ENCODE data around the gene TFRC.
"Not testable (repeated sequence)": the region's sequence is repeated elsewhere in the genome, so short reads cannot be mapped to it uniquely, and the experiment has no call there.

TFRC gene

DNA sequence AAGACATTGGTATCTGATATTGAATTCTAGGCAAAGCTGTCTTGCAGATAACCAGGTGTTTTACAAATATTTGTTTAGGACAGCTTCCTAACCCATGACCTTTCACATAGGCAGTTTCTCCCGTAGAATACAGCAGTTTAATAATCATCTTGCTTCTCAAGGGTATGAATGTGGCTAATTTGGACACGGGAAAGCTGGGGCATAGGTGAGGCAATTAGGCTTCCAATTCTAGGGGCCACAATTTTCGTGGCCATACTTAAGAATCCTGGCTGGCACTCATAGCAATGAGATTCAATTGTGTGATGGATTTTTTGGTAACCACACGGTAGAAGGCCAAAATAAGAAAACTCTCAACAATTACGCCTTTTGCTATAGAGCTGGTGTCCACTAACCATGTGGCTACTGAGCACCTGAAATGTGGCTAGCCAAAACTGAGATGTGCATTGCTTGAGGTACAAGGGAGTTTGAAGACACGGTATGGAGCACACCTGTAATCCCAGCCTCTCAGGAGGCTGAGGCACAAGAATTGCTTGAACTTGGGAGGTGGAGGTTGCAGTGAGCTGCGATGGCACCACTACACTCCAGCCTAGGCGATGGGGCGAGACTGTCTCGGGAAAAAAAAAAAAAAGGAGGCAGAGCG lies 34.4 kb downstream of the TFRC start:
- no peak for DNase-seq

DNA sequence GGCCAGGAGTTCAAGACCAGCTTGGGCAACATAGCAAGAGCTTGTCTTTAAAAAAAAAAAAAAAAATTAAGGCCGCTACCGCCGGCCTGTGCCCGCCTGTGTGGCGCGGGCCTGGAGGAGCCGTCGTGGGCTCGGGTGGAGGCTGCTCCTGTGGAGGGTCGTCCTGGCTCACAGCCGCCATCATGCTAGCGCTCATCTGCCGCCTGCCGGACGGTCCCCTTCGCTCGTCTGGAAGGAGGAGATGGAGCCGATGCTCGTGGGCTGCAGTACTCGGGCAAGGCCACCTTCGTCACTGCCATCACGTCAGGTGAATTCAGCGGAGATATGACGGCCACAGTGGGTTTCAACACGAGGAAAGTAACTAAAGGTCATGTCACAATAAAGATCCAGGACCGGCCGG lies 37.4 kb downstream of the TFRC start:
- DNase-seq: no peak

- DNase-seq: no peak
Observed at GRCh38 chr3:196042673-196043072, 39.2 kb downstream of the TFRC start.

- no peak for DNase-seq
Observed at GRCh38 chr3:196039359-196039758, 42.5 kb downstream of the TFRC start.

DNA sequence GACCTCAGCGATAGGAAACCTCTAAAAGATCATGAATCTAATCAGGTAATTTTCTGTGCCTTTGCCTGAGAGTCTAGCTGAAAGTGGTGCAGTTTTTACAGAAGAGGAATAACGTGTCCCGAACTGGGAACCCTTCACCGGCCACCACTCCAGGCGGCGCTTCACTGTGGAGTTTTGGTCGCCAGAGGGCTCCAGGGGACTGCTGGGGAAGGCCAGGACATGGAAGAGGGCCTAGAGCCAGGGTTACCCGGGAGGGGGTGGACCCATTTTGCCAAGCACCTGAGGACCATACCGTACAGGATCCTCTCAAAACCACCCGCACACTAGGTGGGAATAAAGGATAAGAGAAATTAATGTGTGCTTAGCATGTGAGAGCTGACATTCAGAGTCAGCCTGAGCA lies 55.8 kb downstream of the TFRC start:
- not testable (repeated sequence) for DNase-seq

GRCh38 chr3:196024968-196025367 lies 56.9 kb downstream of the TFRC start:
- DNase-seq: no peak

GRCh38 chr3:196023947-196024346 lies 57.9 kb downstream of the TFRC start:
- no peak for DNase-seq

DNA sequence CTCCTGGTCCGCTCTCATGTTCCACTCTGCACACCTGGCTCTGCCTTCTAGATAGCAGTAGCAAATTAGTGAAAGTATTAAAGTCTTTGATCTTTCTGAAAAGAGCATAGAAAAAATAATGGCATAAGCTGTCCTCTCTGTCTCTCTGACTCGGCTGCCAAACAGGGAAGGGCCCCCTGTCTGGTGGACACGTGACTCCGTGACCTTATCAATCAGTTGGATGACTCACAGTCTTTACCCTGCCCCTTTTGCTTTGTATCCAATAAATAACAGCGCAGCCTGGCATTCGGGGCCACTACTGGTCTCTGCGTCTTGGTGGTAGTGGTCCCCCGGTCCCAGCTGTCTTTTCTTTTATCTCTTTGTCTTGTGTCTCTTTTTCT lies 59.4 kb downstream of the TFRC start:
- not testable (repeated sequence) for DNase-seq

DNA sequence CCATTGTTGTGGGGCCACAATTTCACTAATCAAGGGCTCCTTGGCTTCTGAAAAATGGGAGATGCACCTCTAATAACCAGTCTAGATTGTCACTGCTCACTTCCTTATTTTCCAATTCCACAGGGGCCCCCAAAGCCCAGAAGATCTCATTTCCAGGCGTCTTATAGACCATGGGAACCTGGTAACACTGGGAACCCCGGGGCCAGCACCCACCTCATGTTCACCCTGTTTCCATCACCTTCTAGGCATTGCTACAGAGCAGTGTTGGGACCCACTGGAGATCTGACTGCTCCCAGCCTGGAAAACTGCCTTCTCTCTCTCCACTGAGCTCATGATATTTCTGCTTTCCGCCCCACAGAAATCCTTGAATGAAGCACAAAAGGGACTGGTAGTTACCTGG lies 61.5 kb downstream of the TFRC start:
- DNase-seq: no peak

GRCh38 chr3:196019576-196019975 lies 62.3 kb downstream of the TFRC start:
- not testable (repeated sequence) for DNase-seq

- not testable (repeated sequence) for DNase-seq
Observed at GRCh38 chr3:196018159-196018558, 63.7 kb downstream of the TFRC start.

DNA sequence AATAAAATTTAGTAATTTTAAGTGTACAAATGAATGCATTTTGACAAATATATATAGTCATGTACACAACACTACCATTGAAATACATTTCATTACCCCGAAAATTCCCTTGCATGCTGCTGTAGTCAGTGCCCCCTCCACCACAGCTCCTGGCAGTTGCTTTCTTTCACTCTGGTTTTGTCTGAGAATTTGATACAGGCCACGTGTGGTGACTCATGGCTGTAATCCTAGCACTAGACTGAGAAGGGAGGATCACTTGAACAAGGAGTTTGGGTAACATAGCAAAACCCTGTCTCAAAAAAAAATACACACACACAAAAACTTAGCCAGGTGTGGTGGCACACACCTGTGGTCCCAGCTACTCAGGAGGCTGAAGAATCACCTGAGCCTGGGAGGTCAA lies 65.4 kb downstream of the TFRC start:
- no peak for DNase-seq

- no peak for DNase-seq
Observed at GRCh38 chr3:196016059-196016458, 65.8 kb downstream of the TFRC start.

DNA sequence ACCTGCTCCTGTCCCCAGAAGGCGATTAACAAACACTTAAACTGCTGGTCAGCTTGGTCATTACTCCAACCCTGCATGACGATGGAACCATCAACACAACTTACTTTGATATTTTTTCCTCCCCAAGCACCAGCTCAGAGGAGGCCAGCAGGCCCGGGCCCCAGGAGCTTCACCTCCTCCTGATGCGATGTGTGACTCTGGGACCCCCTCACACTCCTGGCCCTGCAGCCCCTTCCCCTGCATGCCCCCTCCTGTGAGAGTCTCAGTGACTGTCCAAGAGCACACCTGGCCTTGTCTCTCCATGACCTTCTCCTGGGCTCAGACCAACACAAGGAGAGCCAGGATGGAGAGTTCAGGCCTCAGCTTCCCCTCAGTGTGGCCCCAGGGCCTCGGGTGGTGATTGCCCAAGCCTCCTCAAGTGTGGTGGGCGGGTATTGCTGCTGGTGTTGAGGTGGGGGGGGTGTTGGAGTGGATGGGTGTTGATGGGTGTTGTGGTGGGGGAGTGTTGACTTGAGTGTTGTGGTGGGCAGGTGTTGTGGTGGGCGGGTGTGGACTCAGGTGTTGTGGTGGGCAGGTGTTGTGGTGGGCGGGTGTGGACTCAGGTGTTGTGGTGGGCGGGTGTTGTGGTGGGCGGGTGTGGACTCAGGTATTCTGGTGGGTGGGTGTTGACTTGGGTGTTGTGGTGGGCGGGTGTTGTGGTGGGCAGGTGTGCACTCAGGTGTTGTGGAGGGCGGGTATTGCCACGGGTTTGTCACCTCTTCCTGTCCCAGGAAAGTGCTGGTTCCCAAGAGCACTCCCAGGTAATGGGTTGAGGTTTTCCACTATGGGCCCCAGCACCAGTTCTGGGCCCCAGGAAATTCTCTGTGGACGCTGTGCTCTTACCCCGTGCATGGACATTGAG lies 68.1 kb downstream of the TFRC start:
- DNase-seq: no peak

DNA sequence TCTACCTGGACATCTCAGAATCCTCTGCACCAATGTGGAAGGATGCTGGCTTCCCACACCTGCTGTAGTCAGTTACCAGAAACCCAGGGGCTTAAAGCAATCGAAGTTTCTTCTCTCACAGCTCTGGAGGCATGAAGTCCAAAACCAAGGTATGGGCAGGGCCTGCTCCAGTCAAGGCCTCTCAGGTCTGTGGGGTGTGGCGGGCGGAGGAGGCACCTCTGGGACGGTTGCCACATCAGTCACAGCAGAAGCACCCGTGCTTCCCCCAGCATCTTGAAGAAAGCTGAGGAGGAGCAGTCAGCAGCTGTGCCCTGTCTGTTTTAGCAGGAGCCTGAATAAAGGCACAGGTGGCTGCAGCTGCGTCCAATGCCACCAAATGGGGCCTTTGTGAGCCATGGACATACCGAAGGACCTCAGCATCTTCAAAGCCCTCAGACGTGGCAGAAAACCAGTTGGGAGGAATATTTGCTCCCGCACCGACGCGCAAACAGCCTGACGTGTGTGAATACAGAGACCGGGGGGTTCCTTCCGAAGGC lies 68.9 kb downstream of the TFRC start:
- DNase-seq: no peak

DNA sequence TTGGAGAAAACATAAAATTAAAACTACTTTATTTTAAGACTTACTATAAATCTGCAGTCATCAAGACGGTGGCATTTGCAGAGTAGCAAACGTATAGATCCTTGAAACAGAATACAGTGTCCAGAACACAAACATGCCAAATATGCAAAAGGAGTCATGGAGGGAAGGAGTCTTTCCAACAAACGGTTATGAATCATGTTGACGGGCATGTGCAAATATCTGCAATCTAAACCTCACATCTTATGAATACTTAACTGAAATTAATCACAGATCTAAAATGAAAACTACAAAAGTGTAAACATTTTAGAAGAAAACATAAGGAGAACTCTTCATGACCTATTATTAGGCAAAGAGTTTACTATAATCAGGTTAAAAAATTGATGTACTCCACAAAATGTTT lies 69.4 kb downstream of the TFRC start:
- DNase-seq: no peak

DNA sequence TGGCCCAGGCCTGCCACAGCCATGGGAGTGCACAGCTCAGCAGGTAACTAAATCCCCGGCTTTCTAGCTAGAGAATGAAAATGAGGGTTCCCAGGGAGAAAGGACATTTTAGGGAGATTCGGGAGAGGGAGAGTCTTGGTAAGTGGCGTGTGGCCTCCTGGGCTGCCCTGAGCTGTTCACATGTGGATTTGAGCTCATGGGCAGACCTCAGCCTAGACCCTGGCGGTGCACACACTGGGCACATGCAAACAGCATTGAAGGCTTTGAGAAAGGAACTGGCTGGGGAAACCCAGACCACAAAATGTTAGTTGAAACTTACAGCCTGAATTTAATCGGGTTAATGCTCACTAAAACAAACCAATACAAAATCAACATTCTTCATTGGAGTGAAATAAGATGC lies 72.4 kb downstream of the TFRC start:
- no peak for DNase-seq

DNA sequence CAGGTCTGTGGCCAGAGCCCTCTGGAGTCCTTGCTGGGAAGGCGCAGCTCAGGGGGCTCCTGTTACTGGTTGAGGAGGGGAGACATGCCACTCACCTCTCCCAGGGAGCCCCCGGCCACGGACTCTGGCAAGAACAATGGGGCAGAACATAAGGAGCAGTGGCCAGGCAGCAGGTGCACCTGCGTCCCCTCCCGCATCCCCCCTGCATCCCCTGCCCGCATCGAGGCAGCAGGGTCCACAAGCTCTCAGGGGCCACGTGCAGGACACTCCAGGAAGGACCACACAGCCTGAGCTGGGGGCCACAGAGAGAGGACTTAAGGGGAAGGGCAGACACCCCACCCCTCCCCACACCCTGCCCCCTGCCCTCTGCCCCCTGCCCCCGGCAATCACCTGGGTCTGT lies 73.0 kb downstream of the TFRC start:
- no peak for DNase-seq

- DNase-seq: no peak
Observed at GRCh38 chr3:196008387-196008786, 73.5 kb downstream of the TFRC start.

DNA sequence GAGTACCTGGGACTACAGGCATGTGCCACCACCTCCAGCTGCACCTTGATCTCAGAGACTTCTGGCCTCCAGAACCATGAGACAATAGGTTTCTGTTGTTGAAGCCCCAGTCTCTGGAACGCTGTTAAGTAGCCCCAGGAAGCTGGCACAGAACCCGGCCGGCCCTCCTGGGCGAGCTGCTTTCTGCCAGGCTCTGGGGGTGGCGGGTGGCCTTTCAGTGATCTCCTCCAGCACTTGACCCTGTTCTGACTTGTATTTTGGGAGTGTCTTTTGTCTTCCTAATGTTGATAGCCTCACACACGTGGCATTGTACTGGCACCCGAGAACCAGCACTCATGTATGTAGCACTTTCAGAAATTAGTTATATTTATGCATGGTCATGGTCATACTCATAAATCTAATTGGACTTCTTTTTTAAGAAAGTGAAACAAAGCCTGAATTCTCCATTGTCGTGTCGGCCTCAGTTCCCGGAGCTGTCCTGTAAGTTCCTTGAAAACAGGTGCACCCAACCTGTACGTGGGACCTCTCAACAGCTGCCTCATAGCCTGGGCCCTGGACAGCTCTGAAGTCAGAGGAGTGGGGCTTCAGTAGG lies 74.0 kb downstream of the TFRC start:
- no peak for DNase-seq

- not testable (repeated sequence) for DNase-seq
Observed at GRCh38 chr3:196005338-196005737, 76.6 kb downstream of the TFRC start.

GRCh38 chr3:196004359-196005052 lies 77.4 kb downstream of the TFRC start:
- not testable (repeated sequence) for DNase-seq

GRCh38 chr3:196003611-196004010 lies 78.3 kb downstream of the TFRC start:
- DNase-seq: no peak
